A549 (cell line): ENCODE measurements around the gene SLC5A5.
A peak's percentile ranks its signal among the peaks of the same experiment; 100 is the strongest.

Experiments used
- CTCF ChIP-seq: fragments of >200 bp; sonication (Bioruptor Twin); formaldehyde crosslinking; IDR thresholded peaks from 3 replicates; pipeline ENCODE4 v1.5.1; 2016
- ESRRA ChIP-seq: fragments of 150-350 bp; IDR thresholded peaks from 2 replicates; pipeline ENCODE4 v1.6.1; 2014; ENCODE audit warnings: mild to moderate bottlenecking, low read length, borderline replicate concordance
- HOXA7 ChIP-seq: fragments of 250-450 bp; sonication (Bioruptor Pico); IDR thresholded peaks from 2 replicates; pipeline ENCODE4 v1.5.0; 2020; ENCODE audit warnings: mild to moderate bottlenecking, moderate library complexity
- NFE2L2 ChIP-seq: fragments of 150-350 bp; conservative IDR thresholded peaks from 2 replicates; pipeline ENCODE4 v1.6.1; 2014; ENCODE audit warnings: low read length
- NR3C1 ChIP-seq: fragments of >200 bp; sonication (Bioruptor Twin); formaldehyde crosslinking; IDR thresholded peaks from 3 replicates; pipeline ENCODE4 v1.6.1; 2017
- POLR2A ChIP-seq: IDR thresholded peaks from 2 replicates; pipeline ENCODE4 v1.6.1; 2012; ENCODE audit warnings: mild to moderate bottlenecking, low read length
- POLR2AphosphoS2 ChIP-seq: conservative IDR thresholded peaks from 2 replicates; pipeline ENCODE4 v1.6.1; 2012; ENCODE audit warnings: low read length, improper control_type of control experiment, inconsistent platforms
- RAD21 ChIP-seq, 2 experiments: fragments of >200 bp in 1 of 2; sonication (Bioruptor Twin) in 1 of 2; formaldehyde crosslinking in 1 of 2; IDR thresholded peaks in 1 of 2; conservative IDR thresholded peaks in 1 of 2; 2 replicates in 1 of 2; 3 replicates in 1 of 2; pipeline ENCODE4 v1.6.1; 2012 to 2018; ENCODE audit warnings: inconsistent platforms in 1 of 2
- REST ChIP-seq: fragments of 200-600 bp; sonication (generic); IDR thresholded peaks from 2 replicates; pipeline ENCODE4 v1.6.1; 2016; ENCODE audit warnings: antibody characterized with exemption, mild to moderate bottlenecking, moderate library complexity
- RFX5 ChIP-seq: fragments of 450-650 bp; IDR thresholded peaks from 2 replicates; pipeline ENCODE4 v1.7.1; 2014; ENCODE audit warnings: antibody characterized with exemption, mild to moderate bottlenecking, moderate library complexity

- TF ChIP-seq NFE2L2 (no peak), CTCF (no peak), HOXA7 (CRISPR knock-in tag) (peak; percentile 87), POLR2A (no peak; the same call in 1 of the 2 replicates), RAD21 (conservative IDR thresholded peaks at IDR 0.05 in 1 of 2, IDR thresholded peaks at IDR 0.05 in 1 of 2) (no peak), REST (no peak), NR3C1 (no peak), POLR2AphosphoS2 (0 out of 2 replicates have a peak, but pooled peaks have one; percentile 67), ESRRA (no peak), RFX5 (no peak)
Observed at GRCh38 chr19:17865364-17866311, 6.1 kb upstream of the SLC5A5 start.
